GM18502 (cell line): Measurements from ENCODE around the gene TLR1.
"Not testable (repeated sequence)": the region's sequence is repeated elsewhere in the genome, so short reads cannot be mapped to it uniquely, and the experiment has no call there.

Source experiments
- ATAC-seq: cut with Tn5 transposase; IDR thresholded peaks from one replicate; pipeline ENCODE4 v1.9.1; 2021; ENCODE audit warnings: mild to moderate bottlenecking; ENCODE audit not compliant: unreplicated experiment, poor library complexity

TLR1 gene

GRCh38 chr4:38777925-38778324 is 26.7 kb downstream of the TLR1 start:
- ATAC-seq, result not testable (repeated sequence)

- ATAC-seq, result no peak
These were observed 29.3 kb downstream of the TLR1 start for GRCh38 chr4:38775326-38775725.

GRCh38 chr4:38774181-38774955 is 30.2 kb downstream of the TLR1 start:
- ATAC-seq, result no peak

- not testable (repeated sequence) for ATAC-seq
These were observed 34.3 kb downstream of the TLR1 start for GRCh38 chr4:38770281-38770680.

GRCh38 chr4:38769857-38770256 is 34.7 kb downstream of the TLR1 start:
- no peak for ATAC-seq

- ATAC-seq, result peak; percentile 19
These were observed 35.1 kb downstream of the TLR1 start for GRCh38 chr4:38769441-38769840.

GRCh38 chr4:38768968-38769394 is 35.6 kb downstream of the TLR1 start:
- ATAC-seq, result peak; percentile 56

- not testable (repeated sequence) for ATAC-seq
These were observed 37.7 kb downstream of the TLR1 start for GRCh38 chr4:38766940-38767339.

GRCh38 chr4:38765382-38765781 is 39.2 kb downstream of the TLR1 start:
- ATAC-seq, result no peak

GRCh38 chr4:38764277-38764676 is 40.3 kb downstream of the TLR1 start:
- no peak for ATAC-seq

GRCh38 chr4:38762560-38762959 is 42.0 kb downstream of the TLR1 start:
- peak; percentile 40 for ATAC-seq

GRCh38 chr4:38759790-38760122 is 44.8 kb downstream of the TLR1 start:
- no peak for ATAC-seq

GRCh38 chr4:38759113-38759789 is 45.3 kb downstream of the TLR1 start:
- no peak for ATAC-seq

GRCh38 chr4:38757945-38758600 is 46.5 kb downstream of the TLR1 start:
- no peak for ATAC-seq

- ATAC-seq, result no peak
These were observed 51.4 kb downstream of the TLR1 start for GRCh38 chr4:38752941-38753806.

GRCh38 chr4:38752372-38752940 is 52.1 kb downstream of the TLR1 start:
- ATAC-seq, result peak; percentile 97

GRCh38 chr4:38751341-38752010 is 53.1 kb downstream of the TLR1 start:
- no peak for ATAC-seq

GRCh38 chr4:38749336-38749735 is 55.3 kb downstream of the TLR1 start:
- ATAC-seq, result no peak

GRCh38 chr4:38747629-38748028 is 57.0 kb downstream of the TLR1 start:
- ATAC-seq, result no peak
